Suppressor macrophage treated with lipopolysaccharide for 1 hour (primary cell): Measurements from ENCODE around the gene LRRC41.
"Not testable (repeated sequence)": the region's sequence is repeated elsewhere in the genome, so short reads cannot be mapped to it uniquely, and the experiment has no call there.

ENCODE experiments used
- DNase-seq, 3 donors: peaks; one replicate each; pipeline ENCODE4 v3.0.0-alpha.2; 2020 to 2022

Gene LRRC41

GRCh38 chr1:46243831-46244230 lies 59.6 kb downstream of the LRRC41 start:
- DNase-seq: not testable (repeated sequence)

- no peak for DNase-seq
These were observed 60.5 kb downstream of the LRRC41 start for GRCh38 chr1:46242918-46243317.

GRCh38 chr1:46241733-46242132 lies 61.7 kb downstream of the LRRC41 start:
- DNase-seq: not testable (repeated sequence)

GRCh38 chr1:46238865-46239264 lies 64.6 kb downstream of the LRRC41 start:
- DNase-seq: peak; percentile 75 to 89 (median 80)

GRCh38 chr1:46236882-46237281 lies 66.5 kb downstream of the LRRC41 start:
- DNase-seq: no peak

GRCh38 chr1:46231231-46231630 lies 72.2 kb downstream of the LRRC41 start:
- DNase-seq: not testable (repeated sequence)
